GM18870 (cell line): ENCODE results near the gene RBX1.
"Not testable (repeated sequence)": the region's sequence is repeated elsewhere in the genome, so short reads cannot be mapped to it uniquely, and the experiment has no call there.

Experiments
- ATAC-seq: cut with Tn5 transposase; IDR thresholded peaks from one replicate; pipeline ENCODE4 v1.9.1; 2021; ENCODE audit warnings: moderate library complexity; ENCODE audit not compliant: unreplicated experiment

Gene RBX1

GRCh38 chr22:40967111-40967760, 16.1 kb downstream of the RBX1 start:
- ATAC-seq, result no peak

GRCh38 chr22:40972587-40972986, 21.4 kb downstream of the RBX1 start:
- ATAC-seq, result no peak

- no peak for ATAC-seq
These were observed 22.0 kb downstream of the RBX1 start for GRCh38 chr22:40973144-40973543.

GRCh38 chr22:40975366-40975765, 24.2 kb downstream of the RBX1 start:
- no peak for ATAC-seq

- ATAC-seq, result no peak
These were observed 25.9 kb downstream of the RBX1 start for GRCh38 chr22:40976866-40977700.

- no peak for ATAC-seq
These were observed 28.0 kb downstream of the RBX1 start for GRCh38 chr22:40979198-40979597.

- no peak for ATAC-seq
These were observed 28.7 kb downstream of the RBX1 start for GRCh38 chr22:40979871-40980270.

GRCh38 chr22:40982482-40983385, 31.6 kb downstream of the RBX1 start:
- ATAC-seq, result no peak

- no peak for ATAC-seq
These were observed 40.1 kb downstream of the RBX1 start for GRCh38 chr22:40991298-40991697.

GRCh38 chr22:40995821-40996220, 44.6 kb downstream of the RBX1 start:
- ATAC-seq, result no peak

- no peak for ATAC-seq
These were observed 46.3 kb downstream of the RBX1 start for GRCh38 chr22:40997520-40997919.

- no peak for ATAC-seq
These were observed 48.9 kb downstream of the RBX1 start for GRCh38 chr22:41000040-41000565.

GRCh38 chr22:41000941-41001721, 50.0 kb downstream of the RBX1 start:
- no peak for ATAC-seq

GRCh38 chr22:41001722-41002122, 50.5 kb downstream of the RBX1 start:
- ATAC-seq, result no peak

- ATAC-seq, result not testable (repeated sequence)
These were observed 51.2 kb downstream of the RBX1 start for GRCh38 chr22:41002386-41002785.

GRCh38 chr22:41003066-41003465, 51.9 kb downstream of the RBX1 start:
- ATAC-seq, result no peak

GRCh38 chr22:41003976-41004375, 52.8 kb downstream of the RBX1 start:
- ATAC-seq, result no peak

GRCh38 chr22:41009222-41009948, 58.2 kb downstream of the RBX1 start:
- ATAC-seq, result no peak

GRCh38 chr22:41015003-41015402, 63.8 kb downstream of the RBX1 start:
- no peak for ATAC-seq
